ENCODE measurements around the gene LNX1.

LNX1 gene

GRCh38 chr4:53510321-53510720 is 81.0 kb downstream of the LNX1 start:
- no peak for DNase-seq (ENCODE audit: low read depth, low spot score)

GRCh38 chr4:53508446-53508845 is 82.8 kb downstream of the LNX1 start:
- H3K4me3 ChIP-seq (ENCODE audit: low read length) = no peak overlapping the region
- DNase-seq (ENCODE audit: low read depth, low spot score) = no peak

More at GRCh38 chr4:53510321-53510720, 81.0 kb downstream of the LNX1 start:
- H3K4me3 ChIP-seq (ENCODE audit: low read length) = no peak overlapping the region

- no peak for DNase-seq (ENCODE audit: low read depth, low spot score)
- H3K4me3 ChIP-seq (ENCODE audit: low read length) = no peak overlapping the region
Observed at GRCh38 chr4:53507671-53508286, 83.5 kb downstream of the LNX1 start.

- no peak for DNase-seq (ENCODE audit: low read depth, low spot score)
- H3K4me3 ChIP-seq (ENCODE audit: low read length) = no peak overlapping the region
Observed at GRCh38 chr4:53507058-53507457, 84.2 kb downstream of the LNX1 start.

- no peak overlapping the region for H3K4me3 ChIP-seq (ENCODE audit: low read length)
- no peak for DNase-seq (ENCODE audit: low read depth, low spot score)
Observed at GRCh38 chr4:53505947-53506346, 85.3 kb downstream of the LNX1 start.

GRCh38 chr4:53502094-53502493 is 89.2 kb downstream of the LNX1 start:
- no peak for DNase-seq (ENCODE audit: low read depth, low spot score)
- H3K4me3 ChIP-seq (ENCODE audit: low read length) = no peak overlapping the region

GRCh38 chr4:53501561-53501960 is 89.7 kb downstream of the LNX1 start:
- DNase-seq (ENCODE audit: low read depth, low spot score) = no peak
- H3K4me3 ChIP-seq (ENCODE audit: low read length) = no peak overlapping the region

- no peak for DNase-seq (ENCODE audit: low read depth, low spot score)
- H3K4me3 ChIP-seq (ENCODE audit: low read length) = no peak overlapping the region
Observed at GRCh38 chr4:53500546-53500945, 90.7 kb downstream of the LNX1 start.

GRCh38 chr4:53499791-53500190 is 91.5 kb downstream of the LNX1 start:
- DNase-seq (ENCODE audit: low read depth, low spot score) = no peak

GRCh38 chr4:53498706-53499105 is 92.6 kb downstream of the LNX1 start:
- H3K4me3 ChIP-seq (ENCODE audit: low read length) = no peak overlapping the region
- no peak for DNase-seq (ENCODE audit: low read depth, low spot score)

More at GRCh38 chr4:53499791-53500190, 91.5 kb downstream of the LNX1 start:
- no peak overlapping the region for H3K4me3 ChIP-seq (ENCODE audit: low read length)

- H3K4me3 ChIP-seq (ENCODE audit: low read length) = no peak overlapping the region
- DNase-seq (ENCODE audit: low read depth, low spot score) = no peak
Observed at GRCh38 chr4:53497487-53498244, 93.6 kb downstream of the LNX1 start.

GRCh38 chr4:53494851-53495250 is 96.4 kb downstream of the LNX1 start:
- DNase-seq (ENCODE audit: low read depth, low spot score) = no peak
- no peak overlapping the region for H3K4me3 ChIP-seq (ENCODE audit: low read length)

GRCh38 chr4:53490965-53491622 is 100.2 kb downstream of the LNX1 start:
- no peak overlapping the region for H3K4me3 ChIP-seq (ENCODE audit: low read length)
- DNase-seq (ENCODE audit: low read depth, low spot score) = peak; percentile 17

- DNase-seq (ENCODE audit: low read depth, low spot score) = no peak
- no peak overlapping the region for H3K4me3 ChIP-seq (ENCODE audit: low read length)
Observed at GRCh38 chr4:53490161-53490956, 100.9 kb downstream of the LNX1 start.

GRCh38 chr4:53489279-53489889 is 101.9 kb downstream of the LNX1 start:
- H3K4me3 ChIP-seq (ENCODE audit: low read length) = no peak overlapping the region
- no peak for DNase-seq (ENCODE audit: low read depth, low spot score)

GRCh38 chr4:53487766-53488165 is 103.5 kb downstream of the LNX1 start:
- DNase-seq (ENCODE audit: low read depth, low spot score) = no peak
- no peak overlapping the region for H3K4me3 ChIP-seq (ENCODE audit: low read length)

GRCh38 chr4:53485658-53486040 is 105.6 kb downstream of the LNX1 start:
- H3K4me3 ChIP-seq (ENCODE audit: low read length) = no peak overlapping the region

GRCh38 chr4:53484911-53485657 is 106.2 kb downstream of the LNX1 start:
- DNase-seq (ENCODE audit: low read depth, low spot score) = no peak
- H3K4me3 ChIP-seq (ENCODE audit: low read length) = no peak overlapping the region

More at GRCh38 chr4:53485658-53486040, 105.6 kb downstream of the LNX1 start:
- DNase-seq (ENCODE audit: low read depth, low spot score) = no peak

Measured in Jurkat, Clone E6-1 (cell line).